Measurements from ENCODE around the gene RAD9A.
A peak's percentile ranks its signal among the peaks of the same experiment; 100 is the strongest.

Gene RAD9A

GRCh38 chr11:67371911-67372320, 19.9 kb upstream of the RAD9A start:
- H3K4me3 ChIP-seq (ENCODE audit: low read depth, low read length) = peak overlapping the region; percentile 57
- no peaks in the 10 kb centered on the region for H3K9me3 ChIP-seq (ENCODE audit: control insufficient read depth, insufficient read depth, low read length)
- H3K27ac ChIP-seq (ENCODE audit: low read depth, low read length) = peak overlapping the region; percentile 20
- H3K27me3 ChIP-seq (ENCODE audit: control insufficient read depth, insufficient read depth, low read length) = peaks cover 61% of the 10 kb centered on the region
- H3K4me1 ChIP-seq (ENCODE audit: control insufficient read depth, insufficient read depth, low read length) = peaks cover 40% of the 10 kb centered on the region
- H3K9ac ChIP-seq (ENCODE audit: low read depth, low read length) = no peak overlapping the region
- H3K36me3 ChIP-seq (ENCODE audit: control insufficient read depth, insufficient read depth, low read length) = no peaks in the 10 kb centered on the region

GRCh38 chr11:67372321-67372992, 19.3 kb upstream of the RAD9A start:
- Histone ChIP-seq H3K9ac (ENCODE audit: low read depth, low read length) (no peak overlapping the region), H3K27ac (ENCODE audit: low read depth, low read length) (peak overlapping the region; percentile 92), H3K4me3 (ENCODE audit: low read depth, low read length) (peak overlapping the region; percentile 65), H3K4me1 (ENCODE audit: control insufficient read depth, insufficient read depth, low read length) (peaks cover 40% of the 10 kb centered on the region), H3K36me3 (ENCODE audit: control insufficient read depth, insufficient read depth, low read length) (no peaks in the 10 kb centered on the region), H3K9me3 (ENCODE audit: control insufficient read depth, insufficient read depth, low read length) (no peaks in the 10 kb centered on the region), H3K27me3 (ENCODE audit: control insufficient read depth, insufficient read depth, low read length) (peaks cover 66% of the 10 kb centered on the region)

GRCh38 chr11:67372993-67373647, 18.7 kb upstream of the RAD9A start, which contains the start of gene CLCF1:
Gene CLCF1 (minus strand): TSS chr11:67373598. CDS start chr11:67373539, 59 bp downstream.
- no peaks in the 10 kb centered on the region for H3K36me3 ChIP-seq (ENCODE audit: control insufficient read depth, insufficient read depth, low read length)
- H3K4me1 ChIP-seq (ENCODE audit: control insufficient read depth, insufficient read depth, low read length) = peaks cover 40% of the 10 kb centered on the region
- H3K4me3 ChIP-seq (ENCODE audit: low read depth, low read length) = peak within 1 kb of the TSS; percentile 65
- 0 out of 2 replicates have a peak within 1 kb of the TSS, but pooled peaks have one; percentile 22 for H3K9ac ChIP-seq (ENCODE audit: low read depth, low read length)
- no peaks in the 10 kb centered on the region for H3K9me3 ChIP-seq (ENCODE audit: control insufficient read depth, insufficient read depth, low read length)
- H3K27me3 ChIP-seq (ENCODE audit: control insufficient read depth, insufficient read depth, low read length) = peaks cover 65% of the 10 kb centered on the region
- peak within 1 kb of the TSS; percentile 92 for H3K27ac ChIP-seq (ENCODE audit: low read depth, low read length)

DNA sequence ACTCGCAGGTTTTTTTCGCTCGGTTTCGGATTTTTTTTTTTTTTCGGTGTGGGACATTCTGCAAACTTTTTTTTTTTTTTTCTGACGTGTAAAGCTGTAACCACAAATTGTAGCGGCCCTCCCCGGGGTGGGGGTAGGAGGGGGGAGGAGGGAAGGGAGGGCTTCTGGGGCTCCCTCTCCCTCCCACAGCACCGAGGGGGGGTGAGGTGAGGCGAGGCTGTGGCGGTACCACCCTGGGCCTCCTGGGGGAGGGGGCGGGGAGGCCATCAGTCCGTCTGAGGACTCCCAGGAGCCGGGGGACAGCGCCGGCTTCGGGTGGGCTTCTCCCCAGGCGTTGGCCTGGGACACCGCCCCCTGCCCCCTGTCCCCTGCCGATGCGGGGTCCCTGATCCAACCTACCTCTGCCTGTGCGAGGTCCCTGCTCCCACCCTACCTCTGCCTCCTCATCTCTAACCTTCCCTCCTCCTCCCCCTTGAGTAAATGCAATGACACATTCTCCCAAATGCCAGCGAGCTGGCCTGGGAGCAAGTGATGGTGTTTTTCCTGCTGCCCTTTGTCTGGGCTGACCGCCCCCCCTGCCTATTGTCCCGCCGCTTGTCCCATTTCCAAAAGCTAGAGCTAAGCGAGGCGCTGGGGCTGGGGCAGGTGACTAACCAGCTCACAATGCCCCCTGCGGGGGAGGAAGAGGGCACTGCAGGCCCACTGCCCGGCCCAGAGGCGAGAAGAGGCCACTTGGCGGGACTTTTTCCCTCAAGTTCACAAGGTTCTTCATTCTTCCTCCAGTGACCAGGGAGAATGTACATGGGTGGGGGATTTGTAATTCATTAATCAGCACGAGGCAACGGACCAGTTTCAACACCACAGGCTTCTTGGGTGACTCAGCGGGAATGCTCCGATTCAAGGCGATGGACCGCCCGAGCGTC, 17.9 kb upstream of the RAD9A start:
- Histone ChIP-seq H3K9ac (ENCODE audit: low read depth, low read length) (0 out of 2 replicates have a peak overlapping the region, but pooled peaks have one; percentile 22), H3K4me1 (ENCODE audit: control insufficient read depth, insufficient read depth, low read length) (peaks cover 40% of the 10 kb centered on the region), H3K36me3 (ENCODE audit: control insufficient read depth, insufficient read depth, low read length) (no peaks in the 10 kb centered on the region), H3K9me3 (ENCODE audit: control insufficient read depth, insufficient read depth, low read length) (no peaks in the 10 kb centered on the region), H3K4me3 (ENCODE audit: low read depth, low read length) (peak overlapping the region; percentile 65), H3K27ac (ENCODE audit: low read depth, low read length) (peak overlapping the region; percentile 92), H3K27me3 (ENCODE audit: control insufficient read depth, insufficient read depth, low read length) (peaks cover 61% of the 10 kb centered on the region)

GRCh38 chr11:67374571-67375281, 17.1 kb upstream of the RAD9A start:
- Histone ChIP-seq H3K9ac (ENCODE audit: low read depth, low read length) (0 out of 2 replicates have a peak overlapping the region, but pooled peaks have one; percentile 22), H3K4me3 (ENCODE audit: low read depth, low read length) (peak overlapping the region; percentile 65), H3K4me1 (ENCODE audit: control insufficient read depth, insufficient read depth, low read length) (peaks cover 39% of the 10 kb centered on the region)

GRCh38 chr11:67375320-67376055, 16.3 kb upstream of the RAD9A start:
- Histone ChIP-seq H3K4me1 (ENCODE audit: control insufficient read depth, insufficient read depth, low read length) (peaks cover 35% of the 10 kb centered on the region), H3K36me3 (ENCODE audit: control insufficient read depth, insufficient read depth, low read length) (no peaks in the 10 kb centered on the region), H3K27me3 (ENCODE audit: control insufficient read depth, insufficient read depth, low read length) (peaks cover 49% of the 10 kb centered on the region), H3K4me3 (ENCODE audit: low read depth, low read length) (peak overlapping the region; percentile 53), H3K9me3 (ENCODE audit: control insufficient read depth, insufficient read depth, low read length) (no peaks in the 10 kb centered on the region), H3K9ac (ENCODE audit: low read depth, low read length) (no peak overlapping the region), H3K27ac (ENCODE audit: low read depth, low read length) (peak overlapping the region; percentile 92)

More at GRCh38 chr11:67374571-67375281, 17.1 kb upstream of the RAD9A start:
- Histone ChIP-seq H3K36me3 (ENCODE audit: control insufficient read depth, insufficient read depth, low read length) (no peaks in the 10 kb centered on the region), H3K27me3 (ENCODE audit: control insufficient read depth, insufficient read depth, low read length) (peaks cover 53% of the 10 kb centered on the region), H3K9me3 (ENCODE audit: control insufficient read depth, insufficient read depth, low read length) (no peaks in the 10 kb centered on the region), H3K27ac (ENCODE audit: low read depth, low read length) (peak overlapping the region; percentile 92)

DNA sequence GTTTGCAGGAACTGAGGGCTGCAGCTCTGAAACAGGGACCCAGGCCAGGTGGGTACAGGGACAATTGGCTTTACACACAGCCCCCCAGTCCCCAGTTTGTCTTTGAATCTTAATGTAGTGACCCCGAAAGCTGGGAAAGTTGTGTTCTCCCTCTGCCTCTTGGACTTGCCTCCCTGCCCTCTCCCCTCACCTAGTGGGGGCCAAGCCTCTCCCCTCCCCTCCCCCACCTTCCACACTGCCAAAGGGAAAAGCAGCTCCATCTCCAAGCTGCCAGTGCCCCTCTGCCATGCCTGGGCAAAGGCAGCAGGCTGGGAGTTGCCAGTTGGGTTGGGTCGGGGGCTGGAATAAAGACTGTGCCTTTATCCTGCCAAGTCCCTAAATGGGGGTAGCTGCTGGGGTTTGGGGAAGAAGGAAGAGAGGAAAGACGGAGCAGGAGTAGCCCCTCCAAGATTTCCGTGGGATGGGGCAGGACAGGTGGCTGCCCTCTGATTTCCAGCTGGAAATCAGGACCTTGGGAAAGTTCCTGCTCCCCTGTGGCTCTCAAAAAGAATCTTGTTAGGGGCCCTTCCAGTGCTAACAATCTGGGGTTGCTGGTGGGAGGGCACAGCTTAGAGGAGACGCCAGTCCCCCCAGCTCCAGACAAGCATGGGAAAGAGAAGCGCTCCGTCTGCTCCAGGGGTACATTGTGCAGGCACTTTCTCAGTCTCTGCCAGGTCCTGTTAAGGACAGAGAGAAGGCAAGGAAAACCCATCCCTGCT, 15.5 kb upstream of the RAD9A start:
- Histone ChIP-seq H3K27ac (ENCODE audit: low read depth, low read length) (peak overlapping the region; percentile 92), H3K36me3 (ENCODE audit: control insufficient read depth, insufficient read depth, low read length) (no peaks in the 10 kb centered on the region), H3K27me3 (ENCODE audit: control insufficient read depth, insufficient read depth, low read length) (peaks cover 45% of the 10 kb centered on the region), H3K4me3 (ENCODE audit: low read depth, low read length) (peak overlapping the region; percentile 53), H3K9ac (ENCODE audit: low read depth, low read length) (no peak overlapping the region), H3K9me3 (ENCODE audit: control insufficient read depth, insufficient read depth, low read length) (no peaks in the 10 kb centered on the region), H3K4me1 (ENCODE audit: control insufficient read depth, insufficient read depth, low read length) (peaks cover 27% of the 10 kb centered on the region)

GRCh38 chr11:67376873-67377808, 14.6 kb upstream of the RAD9A start:
- Histone ChIP-seq H3K27ac (ENCODE audit: low read depth, low read length) (no peak overlapping the region), H3K9ac (ENCODE audit: low read depth, low read length) (no peak overlapping the region), H3K4me1 (ENCODE audit: control insufficient read depth, insufficient read depth, low read length) (peaks cover 19% of the 10 kb centered on the region)

GRCh38 chr11:67378544-67378943, 13.2 kb upstream of the RAD9A start:
- Histone ChIP-seq H3K4me3 (ENCODE audit: low read depth, low read length) (no peak overlapping the region), H3K9ac (ENCODE audit: low read depth, low read length) (no peak overlapping the region), H3K27me3 (ENCODE audit: control insufficient read depth, insufficient read depth, low read length) (peaks cover 33% of the 10 kb centered on the region), H3K36me3 (ENCODE audit: control insufficient read depth, insufficient read depth, low read length) (no peaks in the 10 kb centered on the region), H3K4me1 (ENCODE audit: control insufficient read depth, insufficient read depth, low read length) (peaks cover 21% of the 10 kb centered on the region), H3K9me3 (ENCODE audit: control insufficient read depth, insufficient read depth, low read length) (no peaks in the 10 kb centered on the region), H3K27ac (ENCODE audit: low read depth, low read length) (no peak overlapping the region)

More at GRCh38 chr11:67376873-67377808, 14.6 kb upstream of the RAD9A start:
- Histone ChIP-seq H3K36me3 (ENCODE audit: control insufficient read depth, insufficient read depth, low read length) (no peaks in the 10 kb centered on the region), H3K4me3 (ENCODE audit: low read depth, low read length) (no peak overlapping the region), H3K9me3 (ENCODE audit: control insufficient read depth, insufficient read depth, low read length) (no peaks in the 10 kb centered on the region), H3K27me3 (ENCODE audit: control insufficient read depth, insufficient read depth, low read length) (peaks cover 36% of the 10 kb centered on the region)

Data from HUES48 (cell line).